ENCODE data around the gene CDK7. TPM values are rescaled to one million over a fixed set of nuclear protein-coding genes. Genes with fewer than 3 reads are reported as not detected.
"Not testable (repeated sequence)": the region's sequence is repeated elsewhere in the genome, so short reads cannot be mapped to it uniquely, and the experiment has no call there.

CDK7 gene
- 76.1 TPM for polyA plus RNA-seq (2012; ENCODE audit: insufficient read depth, insufficient read length)

DNA sequence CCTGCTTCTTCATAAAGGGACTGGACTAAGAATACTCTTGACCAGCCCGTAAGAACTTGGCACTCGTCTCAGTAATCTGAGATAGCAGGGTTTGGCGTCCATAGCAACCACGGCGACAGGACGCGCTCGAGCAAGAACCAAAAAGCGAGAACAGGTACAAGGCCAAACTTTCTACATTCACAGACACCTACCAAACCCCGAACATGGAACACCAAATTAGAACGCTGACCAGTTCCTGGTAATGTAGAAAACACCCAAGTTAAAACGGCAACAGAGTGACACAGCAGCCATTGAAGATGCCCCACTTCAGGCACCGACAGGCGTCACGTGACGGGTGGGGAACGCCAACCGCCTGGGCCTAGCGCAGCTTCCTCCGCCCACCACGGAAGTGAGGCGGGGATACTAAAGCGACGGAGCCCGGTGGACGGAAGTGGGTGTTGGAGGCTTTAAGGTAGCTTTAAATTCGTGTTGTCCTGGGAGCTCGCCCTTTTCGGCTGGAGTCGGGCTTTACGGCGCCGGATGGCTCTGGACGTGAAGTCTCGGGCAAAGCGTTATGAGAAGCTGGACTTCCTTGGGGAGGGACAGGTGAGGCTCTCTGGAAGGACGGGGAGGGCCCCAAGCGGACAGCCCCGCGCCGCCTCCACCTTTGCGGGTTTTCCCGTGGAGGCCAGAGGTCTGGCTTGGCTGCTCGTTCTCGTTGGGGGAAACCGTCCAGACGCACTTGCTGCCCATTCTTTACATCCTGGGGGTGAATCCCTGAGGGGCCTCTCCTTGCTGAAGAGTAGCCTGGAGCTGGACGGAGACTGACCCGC is at the start of gene CDK7:
TSS of gene CDK7 (plus strand) at position 430 of the 812 bp plus-strand sequence. CDS start at position 520, 90 bp downstream.
- H3K4me3 ChIP-seq (ENCODE audit: low read length) = peak within 1 kb of the TSS; percentile 96
- DNase-seq (ENCODE audit: low read depth, low spot score) = peak; percentile 79

DNA sequence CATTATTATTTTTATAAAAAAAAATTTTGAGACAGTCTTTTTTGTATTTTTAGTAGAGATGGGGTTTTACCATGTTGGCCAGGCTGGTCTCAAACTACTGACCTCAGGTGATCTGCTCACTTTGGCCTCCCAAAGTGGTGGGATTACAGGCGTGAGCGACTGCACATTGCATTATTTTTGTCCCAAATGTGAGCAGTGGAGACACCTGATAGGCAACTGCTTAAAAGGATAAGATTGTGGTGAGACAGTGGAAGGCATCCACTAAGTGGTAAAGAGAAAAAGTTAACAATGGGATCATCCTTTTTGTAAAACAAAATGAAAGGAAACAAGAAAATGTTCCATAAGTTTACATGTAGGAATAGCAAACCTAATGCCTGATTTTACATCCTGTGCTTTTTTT is 47.3 kb upstream of the CDK7 start:
- no peak overlapping the region for H3K4me3 ChIP-seq (ENCODE audit: low read length)

DNA sequence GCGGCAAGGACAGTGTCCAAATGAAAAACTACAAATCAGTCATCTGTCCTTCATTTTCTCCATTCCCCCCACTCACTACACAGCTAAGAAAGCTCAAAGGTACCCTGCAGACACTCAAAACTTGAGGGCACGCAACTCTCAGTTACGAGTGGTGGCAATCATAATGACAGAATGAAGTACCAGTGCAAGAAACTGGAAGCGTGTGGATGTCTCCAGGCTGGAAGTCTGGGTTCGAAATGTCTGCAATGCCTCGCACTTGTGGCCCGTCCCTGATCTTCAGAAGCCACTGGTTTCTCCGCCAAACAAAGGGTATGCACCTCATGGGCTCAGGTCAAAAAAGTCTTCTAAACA is 45.9 kb upstream of the CDK7 start:
- no peak for DNase-seq (ENCODE audit: low read depth, low spot score)
- peak overlapping the region; percentile 96 for H3K4me3 ChIP-seq (ENCODE audit: low read length)

More for the DNA sequence above, 47.3 kb upstream of the CDK7 start:
- DNase-seq (ENCODE audit: low read depth, low spot score) = no peak

DNA sequence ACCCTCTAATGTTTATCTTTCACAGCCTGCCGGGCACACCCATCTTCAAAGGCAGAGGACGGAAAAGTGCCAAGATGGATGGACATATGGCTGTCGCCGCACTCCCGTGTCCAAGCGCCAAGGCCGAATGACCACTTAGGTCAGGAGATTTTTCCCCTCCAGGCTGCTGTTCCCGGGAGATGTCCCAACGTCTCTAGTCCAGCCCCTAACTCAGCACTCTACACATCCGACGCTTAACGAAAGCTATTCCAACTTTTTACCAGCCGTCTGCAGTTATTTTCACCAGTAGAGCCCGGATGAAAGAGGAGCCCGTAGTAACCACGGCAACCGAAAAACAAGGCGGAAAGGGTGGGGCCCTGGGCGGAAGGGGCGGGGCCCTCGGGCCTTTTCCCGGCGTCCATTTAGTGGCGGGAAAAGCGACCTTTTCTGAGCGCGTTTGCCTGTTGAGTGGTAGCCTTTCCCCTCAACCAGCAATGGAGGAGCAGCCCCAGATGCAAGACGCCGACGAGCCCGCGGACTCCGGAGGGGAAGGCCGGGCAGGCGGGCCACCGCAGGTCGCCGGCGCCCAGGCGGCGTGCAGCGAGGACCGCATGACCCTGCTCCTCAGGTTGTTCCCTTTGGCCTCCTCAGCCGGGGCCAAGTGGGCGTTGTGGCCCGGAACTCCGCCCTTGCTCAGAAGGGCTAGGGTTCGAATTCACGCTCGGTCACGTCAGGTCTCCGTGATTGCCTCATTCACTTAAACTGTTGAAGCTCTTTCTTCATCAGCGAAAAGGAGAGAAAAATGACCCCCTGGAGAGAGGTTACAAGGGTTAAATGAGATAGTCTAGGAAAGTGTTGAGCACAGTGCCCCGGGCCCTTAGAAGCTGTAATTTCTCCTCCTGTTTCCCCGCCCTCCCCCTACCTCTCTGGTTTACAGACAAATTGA is 45.3 kb upstream of the CDK7 start, which contains the start of gene CENPH:
TSS of gene CENPH (plus strand) at position 422 of the 925 bp plus-strand sequence. CDS start at position 474, 52 bp downstream.
- H3K4me3 ChIP-seq (ENCODE audit: low read length) = peak within 1 kb of the TSS; percentile 96
- DNase-seq (ENCODE audit: low read depth, low spot score) = peak; percentile 86

- no peak for DNase-seq (ENCODE audit: low read depth, low spot score)
- H3K4me3 ChIP-seq (ENCODE audit: low read length) = no peak overlapping the region
These were observed 32.2 kb upstream of the CDK7 start for GRCh38 chr5:69202497-69202896.

DNA sequence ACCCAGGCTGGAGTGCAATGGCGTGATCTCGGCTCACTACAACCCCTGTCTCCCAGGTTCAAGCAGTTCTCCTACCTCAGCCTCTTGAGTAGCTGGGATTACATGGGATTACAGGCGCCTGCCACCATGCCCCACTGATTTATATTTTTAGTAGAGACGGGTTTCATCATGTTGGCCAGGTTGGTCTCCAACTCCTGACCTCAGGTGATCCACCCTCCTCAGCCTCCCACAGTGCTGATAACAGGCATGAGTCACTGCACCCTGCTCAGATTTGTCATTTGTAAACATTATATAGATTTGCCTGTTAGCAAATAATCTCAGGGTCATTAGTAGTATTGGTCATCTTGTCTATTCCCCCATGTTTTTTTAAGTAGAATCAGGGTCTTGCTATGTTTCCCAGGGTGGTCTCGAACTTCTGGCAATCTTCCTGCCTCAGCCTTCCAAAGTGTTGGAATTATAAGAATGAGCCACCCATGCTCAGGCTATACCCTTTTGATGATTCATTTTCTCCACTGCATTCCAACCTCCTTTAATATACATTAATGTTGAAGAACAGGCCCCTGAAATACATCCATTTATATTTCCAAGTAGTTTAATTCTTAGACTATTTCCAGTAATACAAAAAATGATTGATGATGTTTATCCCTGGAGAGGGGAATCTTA is 28.0 kb upstream of the CDK7 start:
- H3K4me3 ChIP-seq (ENCODE audit: low read length) = no peak overlapping the region
- DNase-seq (ENCODE audit: low read depth, low spot score) = no peak

DNA sequence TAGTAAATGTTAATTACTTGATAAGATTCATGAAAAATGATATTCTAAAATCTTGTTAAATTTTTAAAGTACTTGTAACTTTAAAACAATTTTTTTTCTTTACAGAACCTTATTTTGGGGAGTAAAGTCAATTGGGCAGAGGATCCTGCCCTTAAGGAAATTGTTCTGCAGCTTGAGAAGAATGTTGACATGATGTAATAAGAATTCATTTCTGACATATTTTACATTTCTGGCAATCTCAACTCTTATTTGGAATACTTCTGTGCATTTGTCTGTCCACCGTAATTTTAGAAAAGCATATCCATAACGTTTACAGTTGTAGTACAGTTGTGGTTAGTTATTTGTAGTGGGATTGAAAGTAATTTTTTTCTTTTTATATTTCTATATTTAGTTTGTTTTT is 25.1 kb upstream of the CDK7 start:
- no peak for DNase-seq (ENCODE audit: low read depth, low spot score)
- H3K4me3 ChIP-seq (ENCODE audit: low read length) = no peak overlapping the region

GRCh38 chr5:69211200-69211599 is 23.5 kb upstream of the CDK7 start:
- no peak for DNase-seq (ENCODE audit: low read depth, low spot score)
- no peak overlapping the region for H3K4me3 ChIP-seq (ENCODE audit: low read length)

DNA sequence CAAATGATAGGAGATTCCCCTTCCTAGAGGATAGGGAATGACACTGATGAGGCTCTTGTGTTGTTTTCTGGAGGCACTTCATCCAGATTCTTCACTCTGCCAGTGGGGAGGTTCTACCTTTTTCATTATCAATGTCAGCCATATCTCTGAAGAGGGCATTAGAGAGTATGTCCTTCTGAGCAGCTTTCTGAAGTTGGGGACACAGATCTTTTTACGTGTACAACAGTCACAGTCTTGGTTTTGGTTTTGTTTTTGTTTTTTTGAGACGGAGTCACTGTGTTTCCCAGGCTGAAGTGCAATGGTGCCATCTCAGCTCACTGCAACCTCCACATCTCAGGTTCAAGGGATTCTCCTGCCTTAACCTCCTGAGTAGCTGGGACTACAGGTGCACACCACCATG is 22.7 kb upstream of the CDK7 start:
- H3K4me3 ChIP-seq (ENCODE audit: low read length) = no peak overlapping the region
- no peak for DNase-seq (ENCODE audit: low read depth, low spot score)

DNA sequence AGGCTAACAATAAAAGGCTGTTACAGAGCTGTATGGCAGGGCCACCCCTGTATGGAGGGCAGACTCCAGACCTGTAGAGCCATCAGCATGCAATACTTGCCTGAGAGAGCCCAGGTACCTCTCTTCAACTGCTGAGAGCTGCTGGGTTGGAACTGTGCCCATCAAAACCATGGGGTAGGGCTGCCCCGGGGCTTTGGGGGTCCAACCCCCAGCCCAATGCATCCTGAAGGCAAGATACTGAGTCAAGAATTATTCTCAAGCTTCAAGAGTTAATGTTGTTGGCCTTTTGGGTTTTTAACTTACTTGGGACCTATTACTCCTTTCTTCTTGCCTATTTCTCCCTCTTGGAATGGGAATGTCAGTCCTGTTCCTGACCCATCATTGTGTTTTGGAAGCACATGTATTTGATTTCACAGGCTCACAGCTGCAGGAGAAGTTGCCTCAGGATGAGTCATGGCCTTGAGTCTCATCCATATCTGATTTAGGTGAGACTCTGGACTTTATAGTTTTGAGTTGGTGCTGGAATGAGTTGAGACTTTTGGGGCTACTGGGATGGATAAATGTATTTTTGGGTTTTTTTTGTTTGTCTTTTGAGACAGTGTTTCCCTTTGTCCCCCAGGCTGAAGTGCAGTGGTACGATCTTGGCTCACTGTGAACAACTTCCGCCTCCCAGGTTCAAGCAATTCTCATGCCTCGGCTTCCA is 21.0 kb upstream of the CDK7 start:
- no peak overlapping the region for H3K4me3 ChIP-seq (ENCODE audit: low read length)
- DNase-seq (ENCODE audit: low read depth, low spot score) = no peak

DNA sequence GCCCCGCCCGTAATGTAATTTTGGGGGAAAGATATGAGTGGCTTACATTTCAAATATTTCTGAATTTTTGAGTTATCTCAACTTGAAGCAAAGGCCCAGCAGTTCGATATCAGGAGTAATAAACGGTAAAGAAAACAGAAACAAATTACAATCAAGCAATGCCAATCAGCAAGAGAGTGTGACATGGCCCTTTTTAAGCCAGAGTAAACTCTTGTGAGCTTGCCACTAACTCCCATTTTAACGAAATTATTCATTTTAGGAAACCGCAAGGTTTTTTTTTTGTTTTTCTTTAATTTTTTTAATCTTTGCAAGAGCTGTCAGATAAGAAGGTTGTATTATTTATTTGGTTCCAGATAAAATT is 17.6 kb upstream of the CDK7 start:
- DNase-seq (ENCODE audit: low read depth, low spot score) = no peak
- H3K4me3 ChIP-seq (ENCODE audit: low read length) = peak overlapping the region; percentile 94

GRCh38 chr5:69217548-69218526 is 16.8 kb upstream of the CDK7 start:
- peak overlapping the region; percentile 94 for H3K4me3 ChIP-seq (ENCODE audit: low read length)
- DNase-seq (ENCODE audit: low read depth, low spot score) = peak; percentile 84

- DNase-seq (ENCODE audit: low read depth, low spot score) = no peak
- H3K4me3 ChIP-seq (ENCODE audit: low read length) = no peak overlapping the region
These were observed 14.7 kb upstream of the CDK7 start for GRCh38 chr5:69219939-69220338.

DNA sequence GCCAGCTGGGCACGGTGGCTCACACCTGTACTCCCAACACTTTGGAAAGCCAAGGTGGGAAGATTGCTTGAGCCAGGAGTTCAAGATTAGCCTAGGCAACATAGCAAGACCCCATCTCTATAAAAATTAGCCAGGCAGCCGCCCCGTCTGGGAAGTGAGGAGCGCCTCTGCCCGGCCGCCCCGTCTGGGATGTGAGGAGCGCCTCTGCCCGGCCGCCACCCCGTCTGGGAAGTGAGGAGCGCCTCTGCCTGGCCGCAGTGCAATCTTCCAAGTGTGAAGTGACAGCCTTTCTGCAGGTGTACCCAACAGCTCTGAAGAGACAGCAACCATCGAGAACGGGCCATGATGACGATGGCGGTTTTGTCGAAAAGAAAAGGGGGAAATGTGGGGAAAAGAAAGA is 14.3 kb upstream of the CDK7 start:
- not testable (repeated sequence) for H3K4me3 ChIP-seq (ENCODE audit: low read length); DNase-seq (ENCODE audit: low read depth, low spot score)

DNA sequence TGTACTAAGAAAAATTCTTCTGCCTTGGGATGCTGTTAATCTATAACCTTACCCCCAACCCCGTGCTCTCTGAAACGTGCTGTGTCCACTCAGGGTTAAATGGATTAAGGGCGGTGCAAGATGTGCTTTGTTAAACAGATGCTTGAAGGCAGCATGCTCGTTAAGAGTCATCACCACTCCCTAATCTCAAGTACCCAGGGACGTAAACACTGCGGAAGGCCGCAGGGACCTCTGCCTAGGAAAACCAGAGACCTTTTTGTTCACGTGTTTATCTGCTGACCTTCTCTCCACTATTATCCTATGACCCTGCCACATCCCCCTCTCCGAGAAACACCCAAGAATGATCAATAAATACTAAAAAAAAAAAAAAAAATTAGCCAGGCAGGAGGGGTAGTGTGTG is 13.9 kb upstream of the CDK7 start:
- not testable (repeated sequence) for H3K4me3 ChIP-seq (ENCODE audit: low read length); DNase-seq (ENCODE audit: low read depth, low spot score)

GRCh38 chr5:69224520-69224919 is 10.2 kb upstream of the CDK7 start:
- no peak overlapping the region for H3K4me3 ChIP-seq (ENCODE audit: low read length)
- DNase-seq (ENCODE audit: low read depth, low spot score) = no peak

DNA sequence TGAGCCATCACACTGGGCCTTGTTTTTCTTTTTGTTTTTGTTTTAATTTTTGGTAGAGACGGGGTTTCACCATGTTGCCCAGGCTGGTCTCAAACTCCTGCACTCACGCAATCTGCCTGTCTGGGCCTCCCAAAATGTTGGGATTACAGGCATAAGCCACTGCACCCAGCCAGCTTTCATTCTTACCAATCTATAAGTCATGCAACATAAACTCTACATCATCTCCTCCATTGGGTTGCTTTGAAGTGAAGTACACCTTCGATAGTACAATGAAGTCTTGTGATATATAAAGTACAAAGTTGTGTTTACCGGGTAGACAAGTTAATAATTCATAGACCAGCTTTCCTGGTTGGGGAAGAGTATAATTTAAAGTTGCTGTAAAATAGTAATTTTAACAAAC is 8.8 kb upstream of the CDK7 start:
- no peak overlapping the region for H3K4me3 ChIP-seq (ENCODE audit: low read length)
- no peak for DNase-seq (ENCODE audit: low read depth, low spot score)

GRCh38 chr5:69230181-69230580 is 4.5 kb upstream of the CDK7 start:
- no peak for DNase-seq (ENCODE audit: low read depth, low spot score)
- no peak overlapping the region for H3K4me3 ChIP-seq (ENCODE audit: low read length)
